ENCODE measurements around the gene IFNG-AS1.

DNA sequence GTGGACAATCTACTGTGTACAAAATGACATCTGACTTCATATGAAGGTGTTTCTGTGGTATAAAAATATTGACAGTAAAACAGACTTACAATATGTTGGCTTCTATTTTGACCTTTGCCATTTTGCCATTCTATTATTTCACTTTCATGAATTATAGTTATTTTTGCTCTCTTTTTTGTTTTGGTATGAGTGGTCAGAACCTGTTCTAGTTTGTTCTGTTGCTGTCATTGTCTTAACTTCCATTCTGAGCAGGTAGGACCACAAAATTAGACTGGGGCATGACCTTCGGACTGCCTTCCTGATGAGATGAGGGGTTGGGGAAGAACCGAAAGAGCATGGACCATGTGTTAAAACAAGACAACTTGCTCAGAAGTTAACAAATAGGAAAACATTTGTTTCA is 36.5 kb upstream of the IFNG-AS1 start:
- TF ChIP-seq, protein P1, sequence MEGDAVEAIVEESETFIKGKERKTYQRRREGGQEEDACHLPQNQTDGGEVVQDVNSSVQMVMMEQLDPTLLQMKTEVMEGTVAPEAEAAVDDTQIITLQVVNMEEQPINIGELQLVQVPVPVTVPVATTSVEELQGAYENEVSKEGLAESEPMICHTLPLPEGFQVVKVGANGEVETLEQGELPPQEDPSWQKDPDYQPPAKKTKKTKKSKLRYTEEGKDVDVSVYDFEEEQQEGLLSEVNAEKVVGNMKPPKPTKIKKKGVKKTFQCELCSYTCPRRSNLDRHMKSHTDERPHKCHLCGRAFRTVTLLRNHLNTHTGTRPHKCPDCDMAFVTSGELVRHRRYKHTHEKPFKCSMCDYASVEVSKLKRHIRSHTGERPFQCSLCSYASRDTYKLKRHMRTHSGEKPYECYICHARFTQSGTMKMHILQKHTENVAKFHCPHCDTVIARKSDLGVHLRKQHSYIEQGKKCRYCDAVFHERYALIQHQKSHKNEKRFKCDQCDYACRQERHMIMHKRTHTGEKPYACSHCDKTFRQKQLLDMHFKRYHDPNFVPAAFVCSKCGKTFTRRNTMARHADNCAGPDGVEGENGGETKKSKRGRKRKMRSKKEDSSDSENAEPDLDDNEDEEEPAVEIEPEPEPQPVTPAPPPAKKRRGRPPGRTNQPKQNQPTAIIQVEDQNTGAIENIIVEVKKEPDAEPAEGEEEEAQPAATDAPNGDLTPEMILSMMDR (IDR thresholded peaks at IDR 0.05): no peak
- TF ChIP-seq POLR2A (IDR thresholded peaks at IDR 0.05): no peak
